Gastroesophageal sphincter (tissue), 4 donors: ENCODE data around the gene GNLY. TPM values are rescaled to one million over a fixed set of nuclear protein-coding genes. Genes with fewer than 3 reads are reported as not detected.

ENCODE experiments used
- ATAC-seq: fragments of 150-250 bp; one replicate; pipeline ENCODE4 v1.9.1; 2016; ENCODE audit warnings: mild to moderate bottlenecking, moderate library complexity
- H3K27ac ChIP-seq, 4 donors: fragments of 200-600 bp; sonication (generic) in 3 of 4; 1 replicate in 3 of 4; 2 replicates in 1 of 4; pipeline ENCODE4 v1.5.1; 2016 to 2019
- H3K27me3 ChIP-seq: fragments of 200-600 bp; sonication (generic); one replicate; pipeline ENCODE4 v1.5.1; 2019
- H3K36me3 ChIP-seq, 2 donors: fragments of 200-600 bp; sonication (generic); one replicate each; pipeline ENCODE4 v1.5.1; 2019; ENCODE audit warnings: control low read depth in 1 of 2
- H3K4me1 ChIP-seq, 3 donors: fragments of 200-600 bp; sonication (generic); 1 replicate in 2 of 3; 2 replicates in 1 of 3; pipeline ENCODE4 v1.5.1; 2016 to 2019; ENCODE audit warnings: control low read depth in 2 of 3
- H3K4me3 ChIP-seq, 2 donors: fragments of 200-600 bp; sonication (generic); one replicate each; pipeline ENCODE4 v1.5.1; 2019; ENCODE audit warnings: mild to moderate bottlenecking in 1 of 2, moderate library complexity in 1 of 2
- H3K9me3 ChIP-seq, 3 donors: fragments of 200-600 bp; sonication (generic); one replicate each; pipeline ENCODE4 v1.5.1; 2017 to 2019; ENCODE audit warnings: control low read depth in 2 of 3
- CTCF ChIP-seq, 4 experiments: fragments of 200-600 bp in 2 of 4; fragments of 450-650 bp in 2 of 4; sonication (generic) in 1 of 4; IDR thresholded peaks; one replicate each; pipeline ENCODE4 v1.5.1; 2017 to 2019; ENCODE audit warnings: antibody characterized with exemption in 4 of 4, mild to moderate bottlenecking in 2 of 4, moderate library complexity in 2 of 4
- EP300 ChIP-seq: sonication (generic); formaldehyde crosslinking; IDR thresholded peaks from one replicate; pipeline ENCODE4 v1.6.1; 2017; ENCODE audit warnings: antibody characterized with exemption, mild to moderate bottlenecking
- POLR2A ChIP-seq, 2 donors: fragments of 450-650 bp; IDR thresholded peaks; one replicate each; pipeline ENCODE4 v1.6.1; 2017; ENCODE audit warnings: antibody characterized with exemption in 2 of 2, mild to moderate bottlenecking in 2 of 2, moderate library complexity in 1 of 2
- POLR2AphosphoS5 ChIP-seq: sonication (generic); formaldehyde crosslinking; IDR thresholded peaks from one replicate; pipeline ENCODE4 v1.6.1; 2017; ENCODE audit warnings: antibody characterized with exemption
- WGBS, 2 donors: methylation state at CpG; one replicate each; pipeline ENCODE4 v1.1.5; 2018; ENCODE audit warnings: low coverage in 1 of 2; 5-methylcytosine and 5-hydroxymethylcytosine counted together
- total RNA-seq, 4 donors: library from RNA; depleted of rRNA; stranded (reverse); fragments of >200 nt; gene quantifications; one replicate each; pipeline ENCODE4 v1.1.0, GENCODE V29; 2016

Gene GNLY
- total RNA-seq, 4 donors from 2014 or later = 0.54 to 3.1 TPM; not detected in 2

GRCh38 chr2:85728883-85729824, 35.0 kb downstream of the GNLY start:
- peak overlapping the region in 1 of 2 donors; percentile 6 for H3K4me3 ChIP-seq
- peak overlapping the region in 2 of 4 donors; percentile 21 to 55 for H3K27ac ChIP-seq
- ATAC-seq = peak; percentile 93
- no peaks in the 10 kb centered on the region for H3K36me3 ChIP-seq
- WGBS, 2 donors = 35 to 61% methylated on average over 10 to 14 of the region's 26 CpGs
- TF ChIP-seq CTCF (IDR thresholded peaks at IDR 0.05) (peak; percentile 93 to 98 (median 96)), EP300 (no peak), POLR2AphosphoS5 (peak; percentile 32)
- no peaks in the 10 kb centered on the region for H3K27me3 ChIP-seq
- H3K9me3 ChIP-seq = no peaks in the 10 kb centered on the region
- peaks cover 0 to 26% (median 0%) of the 10 kb centered on the region in 3 donors for H3K4me1 ChIP-seq

GRCh38 chr2:85729825-85730510, 35.8 kb downstream of the GNLY start:
- Histone ChIP-seq H3K36me3 (no peaks in the 10 kb centered on the region), H3K4me3 (no peak overlapping the region), H3K4me1 (peaks cover 0 to 27% (median 0%) of the 10 kb centered on the region in 3 donors), H3K9me3 (no peaks in the 10 kb centered on the region), H3K27ac (peak overlapping the region in 1 of 4 donors; percentile 55), H3K27me3 (no peaks in the 10 kb centered on the region)
- 68 to 81% methylated on average over 2 to 5 of the region's 10 CpGs for WGBS, 2 donors
- TF ChIP-seq POLR2A (IDR thresholded peaks at IDR 0.05) (no peak), POLR2AphosphoS5 (no peak), CTCF (IDR thresholded peaks at IDR 0.05) (no peak), EP300 (no peak)
- ATAC-seq = no peak

- no peak for TF ChIP-seq POLR2A (IDR thresholded peaks at IDR 0.05)
- no peak for ATAC-seq
- H3K4me1 ChIP-seq = peaks cover 0 to 35% (median 0%) of the 10 kb centered on the region in 3 donors
- 80 to 95% methylated on average over 7 to 9 of the region's 10 CpGs for WGBS, 2 donors
- no peaks in the 10 kb centered on the region for H3K36me3 ChIP-seq
- H3K27ac ChIP-seq = no peak overlapping the region
- H3K27me3 ChIP-seq = no peaks in the 10 kb centered on the region
- no peak overlapping the region for H3K4me3 ChIP-seq
- no peaks in the 10 kb centered on the region for H3K9me3 ChIP-seq
Observed at GRCh38 chr2:85730686-85731230, 36.6 kb downstream of the GNLY start.

- Histone ChIP-seq H3K27me3 (no peaks in the 10 kb centered on the region), H3K4me1 (peaks cover 0 to 42% (median under 1%) of the 10 kb centered on the region in 3 donors), H3K4me3 (no peak overlapping the region), H3K27ac (no peak overlapping the region), H3K36me3 (no peaks in the 10 kb centered on the region), H3K9me3 (no peaks in the 10 kb centered on the region)
- 58 to 73% methylated on average over 3 of the region's 3 CpGs for whole genome bisulfite sequencing, 2 donors
- no peak for ATAC-seq
- no peak for TF ChIP-seq EP300
- no peak for TF ChIP-seq POLR2A (IDR thresholded peaks at IDR 0.05)
- TF ChIP-seq CTCF (IDR thresholded peaks at IDR 0.05) = no peak
Observed at GRCh38 chr2:85731606-85732005, 37.4 kb downstream of the GNLY start.

GRCh38 chr2:85732467-85733120, 38.4 kb downstream of the GNLY start:
- no peak overlapping the region for H3K4me3 ChIP-seq
- 71% methylated on average over 2 of the region's 2 CpGs; no CpG with 5 or more reads in 1 of the 2 donors for WGBS, 2 donors
- no peaks in the 10 kb centered on the region for H3K27me3 ChIP-seq
- H3K9me3 ChIP-seq = no peaks in the 10 kb centered on the region
- H3K27ac ChIP-seq = peak overlapping the region in 2 of 4 donors; percentile 12 to 27
- no peaks in the 10 kb centered on the region for H3K36me3 ChIP-seq
- H3K4me1 ChIP-seq = peaks cover 0 to 50% (median 7%) of the 10 kb centered on the region in 3 donors
- TF ChIP-seq EP300 (no peak), POLR2A (IDR thresholded peaks at IDR 0.05) (no peak), POLR2AphosphoS5 (no peak), CTCF (IDR thresholded peaks at IDR 0.05) (no peak)
- no peak for ATAC-seq
